Measurements from ENCODE around the gene DNAJC10. TPM values are rescaled to one million over a fixed set of nuclear protein-coding genes. Genes with fewer than 3 reads are reported as not detected.

The DNAJC10 gene
- total RNA-seq, 3 donors from 2014 or later (not counting 1 experiment from before 2014, with no cell fraction given): 56.4 to 63.0 (median 60.6) TPM

DNA sequence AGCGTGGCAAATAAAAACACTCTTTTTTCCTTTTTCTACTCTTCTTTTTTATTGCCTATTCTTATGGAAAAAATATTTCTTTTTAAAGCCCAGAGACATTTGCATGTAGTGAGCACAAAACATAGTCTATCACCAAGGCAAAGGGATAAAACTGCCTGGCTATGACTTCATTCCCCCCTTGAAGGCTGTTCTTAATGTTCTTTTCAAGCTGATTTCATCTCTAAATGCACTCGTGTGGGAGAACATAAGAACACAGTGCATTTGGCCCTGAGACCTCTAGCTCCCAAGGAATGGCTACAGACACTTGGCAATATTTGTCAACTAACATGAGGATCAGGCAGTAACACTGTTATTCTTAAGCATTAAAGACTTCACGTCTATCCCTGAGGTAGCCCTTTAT is 17.4 kb upstream of the DNAJC10 start:
- intact Hi-C loops (cut with micrococcal nuclease): no loop called here
- H3K36me3 ChIP-seq (ENCODE audit: control insufficient read depth, insufficient read depth, low read length): no peaks in the 10 kb centered on the region
- 85% methylated on average over 2 of the region's 3 CpGs for WGBS (ENCODE audit: insufficient coverage)
- H3K27me3 ChIP-seq (ENCODE audit: control insufficient read depth, insufficient read depth, low read length): no peaks in the 10 kb centered on the region
- Mint-ChIP-seq H3K36me3 (no peaks in the 10 kb centered on the region), H3K27ac (no peak overlapping the region), H3K27me3 (ENCODE audit: low read depth in 2 of 2) (peaks cover 5 to 14% of the 10 kb centered on the region in 2 donors), H3K4me3 (no peak overlapping the region), H3K4me1 (no peaks in the 10 kb centered on the region), H3K9me3 (no peaks in the 10 kb centered on the region)
- ATAC-seq: no peak
- no peak overlapping the region for H3K27ac ChIP-seq (ENCODE audit: low read length)
- TF ChIP-seq, protein P1, sequence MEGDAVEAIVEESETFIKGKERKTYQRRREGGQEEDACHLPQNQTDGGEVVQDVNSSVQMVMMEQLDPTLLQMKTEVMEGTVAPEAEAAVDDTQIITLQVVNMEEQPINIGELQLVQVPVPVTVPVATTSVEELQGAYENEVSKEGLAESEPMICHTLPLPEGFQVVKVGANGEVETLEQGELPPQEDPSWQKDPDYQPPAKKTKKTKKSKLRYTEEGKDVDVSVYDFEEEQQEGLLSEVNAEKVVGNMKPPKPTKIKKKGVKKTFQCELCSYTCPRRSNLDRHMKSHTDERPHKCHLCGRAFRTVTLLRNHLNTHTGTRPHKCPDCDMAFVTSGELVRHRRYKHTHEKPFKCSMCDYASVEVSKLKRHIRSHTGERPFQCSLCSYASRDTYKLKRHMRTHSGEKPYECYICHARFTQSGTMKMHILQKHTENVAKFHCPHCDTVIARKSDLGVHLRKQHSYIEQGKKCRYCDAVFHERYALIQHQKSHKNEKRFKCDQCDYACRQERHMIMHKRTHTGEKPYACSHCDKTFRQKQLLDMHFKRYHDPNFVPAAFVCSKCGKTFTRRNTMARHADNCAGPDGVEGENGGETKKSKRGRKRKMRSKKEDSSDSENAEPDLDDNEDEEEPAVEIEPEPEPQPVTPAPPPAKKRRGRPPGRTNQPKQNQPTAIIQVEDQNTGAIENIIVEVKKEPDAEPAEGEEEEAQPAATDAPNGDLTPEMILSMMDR (IDR thresholded peaks at IDR 0.05): no peak
- DNase-seq: no peak
- no peak overlapping the region for H3K4me3 ChIP-seq (ENCODE audit: low read length)
- H3K4me1 ChIP-seq (ENCODE audit: control insufficient read depth, insufficient read depth, low read length): no peaks in the 10 kb centered on the region
- no peaks in the 10 kb centered on the region for H3K9me3 ChIP-seq (ENCODE audit: control insufficient read depth, insufficient read depth, low read length)

DNA sequence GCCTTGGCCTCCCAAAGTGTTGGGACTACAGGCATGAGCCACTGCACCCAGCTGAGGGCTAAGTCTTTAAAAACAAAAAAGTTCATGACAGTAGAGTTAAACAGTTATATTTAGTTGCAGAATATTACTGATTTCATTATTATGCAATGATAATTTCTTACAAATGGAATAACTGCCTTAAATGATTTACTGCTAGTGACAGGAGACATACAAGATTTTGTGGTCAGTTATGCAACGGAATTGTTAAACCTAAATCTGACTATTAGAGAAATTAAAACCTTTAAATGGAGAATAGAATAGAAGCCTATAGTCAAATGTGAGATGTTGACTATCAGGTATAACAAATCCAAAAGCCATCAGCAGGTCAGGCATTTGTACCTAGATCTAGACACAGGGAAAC is 10.3 kb upstream of the DNAJC10 start:
- ATAC-seq (no peak), DNase-seq (no peak)
- H3K27me3 ChIP-seq (ENCODE audit: control insufficient read depth, insufficient read depth, low read length): no peaks in the 10 kb centered on the region
- no peaks in the 10 kb centered on the region for H3K9me3 ChIP-seq (ENCODE audit: control insufficient read depth, insufficient read depth, low read length)
- no peaks in the 10 kb centered on the region for H3K36me3 ChIP-seq (ENCODE audit: control insufficient read depth, insufficient read depth, low read length)
- H3K27ac ChIP-seq (ENCODE audit: low read length): no peak overlapping the region
- Mint-ChIP-seq H3K4me3 (no peak overlapping the region), H3K27me3 (ENCODE audit: low read depth in 2 of 2) (peaks cover 19 to 30% of the 10 kb centered on the region in 2 donors), H3K9me3 (no peaks in the 10 kb centered on the region), H3K36me3 (no peaks in the 10 kb centered on the region), H3K4me1 (no peaks in the 10 kb centered on the region), H3K27ac (no peak overlapping the region)
- intact Hi-C loops (cut with micrococcal nuclease): no loop called here
- TF ChIP-seq, protein P1 (IDR thresholded peaks at IDR 0.05): no peak
- WGBS (ENCODE audit: insufficient coverage): no CpG with 5 or more reads among the region's 1 CpG
- H3K4me3 ChIP-seq (ENCODE audit: low read length): no peak overlapping the region
- no peaks in the 10 kb centered on the region for H3K4me1 ChIP-seq (ENCODE audit: control insufficient read depth, insufficient read depth, low read length)

DNA sequence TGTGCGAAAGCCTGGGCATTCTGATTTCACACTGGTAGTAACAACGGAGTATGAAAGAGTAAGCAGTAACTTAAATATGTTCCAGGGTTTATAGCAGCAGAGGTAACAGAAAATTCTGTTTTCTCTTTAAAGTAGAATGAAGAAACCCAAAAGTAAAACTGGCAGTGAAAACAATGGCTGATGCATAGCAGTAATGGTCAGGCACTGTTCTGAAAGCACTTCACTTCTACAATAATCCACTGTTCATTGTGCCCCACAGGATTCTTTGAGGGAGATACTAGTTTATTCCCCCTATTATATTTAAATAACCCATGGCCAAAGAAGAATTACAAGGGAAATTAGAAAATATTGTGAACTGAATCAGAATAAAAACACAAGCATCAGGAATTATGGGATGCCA is 9.3 kb upstream of the DNAJC10 start:
- ATAC-seq: no peak
- Mint-ChIP-seq H3K4me3 (no peak overlapping the region), H3K4me1 (no peaks in the 10 kb centered on the region), H3K27me3 (ENCODE audit: low read depth in 2 of 2) (peaks cover 23 to 30% of the 10 kb centered on the region in 2 donors), H3K36me3 (no peaks in the 10 kb centered on the region), H3K27ac (no peak overlapping the region), H3K9me3 (no peaks in the 10 kb centered on the region)
- H3K9me3 ChIP-seq (ENCODE audit: control insufficient read depth, insufficient read depth, low read length): no peaks in the 10 kb centered on the region
- H3K4me1 ChIP-seq (ENCODE audit: control insufficient read depth, insufficient read depth, low read length): no peaks in the 10 kb centered on the region
- intact Hi-C loops (cut with micrococcal nuclease): no loop called here
- TF ChIP-seq, protein P1 (IDR thresholded peaks at IDR 0.05): no peak
- no peak overlapping the region for H3K27ac ChIP-seq (ENCODE audit: low read length)
- 92% methylated on average over 2 of the region's 2 CpGs for WGBS (ENCODE audit: insufficient coverage)
- H3K36me3 ChIP-seq (ENCODE audit: control insufficient read depth, insufficient read depth, low read length): no peaks in the 10 kb centered on the region
- H3K27me3 ChIP-seq (ENCODE audit: control insufficient read depth, insufficient read depth, low read length): no peaks in the 10 kb centered on the region
- no peak for DNase-seq
- no peak overlapping the region for H3K4me3 ChIP-seq (ENCODE audit: low read length)

DNA sequence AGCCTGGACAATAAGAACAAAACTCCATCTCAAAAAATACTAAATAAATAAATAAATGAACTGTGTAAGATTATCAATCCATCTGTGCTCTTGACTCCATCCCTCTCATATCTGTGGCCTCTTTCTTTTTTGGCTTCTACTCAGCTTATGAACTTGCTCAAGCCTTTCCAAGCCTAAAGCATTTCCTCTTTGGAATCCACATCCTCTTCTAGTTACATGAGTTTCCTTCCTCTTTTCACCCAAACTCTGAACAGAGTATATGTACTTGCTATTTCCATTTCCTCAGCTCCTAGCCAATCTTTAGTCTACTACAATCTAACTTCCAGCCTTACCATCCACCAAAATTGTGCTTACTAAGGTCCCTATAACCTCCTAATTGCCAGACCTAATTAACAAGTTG is 2.5 kb upstream of the DNAJC10 start:
- Histone ChIP-seq H3K27me3 (ENCODE audit: control insufficient read depth, insufficient read depth, low read length) (no peaks in the 10 kb centered on the region), H3K27ac (ENCODE audit: low read length) (no peak overlapping the region), H3K4me1 (ENCODE audit: control insufficient read depth, insufficient read depth, low read length) (peaks cover 7% of the 10 kb centered on the region), H3K36me3 (ENCODE audit: control insufficient read depth, insufficient read depth, low read length) (no peaks in the 10 kb centered on the region), H3K9me3 (ENCODE audit: control insufficient read depth, insufficient read depth, low read length) (no peaks in the 10 kb centered on the region), H3K4me3 (ENCODE audit: low read length) (no peak overlapping the region)
- DNase-seq (peak in 1 of 2 donors; percentile 2), ATAC-seq (no peak)
- Mint-ChIP-seq H3K27ac (peak overlapping the region in 1 of 2 donors; percentile 4), H3K36me3 (no peaks in the 10 kb centered on the region), H3K4me3 (no peak overlapping the region), H3K27me3 (ENCODE audit: low read depth in 2 of 2) (peaks cover 7 to 23% of the 10 kb centered on the region in 2 donors), H3K9me3 (no peaks in the 10 kb centered on the region), H3K4me1 (no peaks in the 10 kb centered on the region)
- TF ChIP-seq, protein P1 (IDR thresholded peaks at IDR 0.05): no peak
- intact Hi-C loops (cut with micrococcal nuclease): no loop called here

Data from natural killer cell (primary cell).